GM19463 (cell line): Measurements from ENCODE around the gene RAB30.
"Not testable (repeated sequence)": the region's sequence is repeated elsewhere in the genome, so short reads cannot be mapped to it uniquely, and the experiment has no call there.

Source experiments
- ATAC-seq: cut with Tn5 transposase; IDR thresholded peaks from one replicate; pipeline ENCODE4 v1.9.1; 2021; ENCODE audit warnings: mild to moderate bottlenecking, moderate library complexity; ENCODE audit not compliant: unreplicated experiment

RAB30 gene

GRCh38 chr11:82988936-82989627 lies 82.6 kb downstream of the RAB30 start:
- no peak for ATAC-seq

- no peak for ATAC-seq
Measured at GRCh38 chr11:82987997-82988396, 83.7 kb downstream of the RAB30 start.

GRCh38 chr11:82986446-82986845 lies 85.3 kb downstream of the RAB30 start:
- no peak for ATAC-seq

GRCh38 chr11:82981852-82982251 lies 89.8 kb downstream of the RAB30 start:
- no peak for ATAC-seq

GRCh38 chr11:82980947-82981346 lies 90.8 kb downstream of the RAB30 start:
- ATAC-seq, result no peak

- ATAC-seq, result no peak
Measured at GRCh38 chr11:82980292-82980691, 91.4 kb downstream of the RAB30 start.

- no peak for ATAC-seq
Measured at GRCh38 chr11:82979824-82980223, 91.9 kb downstream of the RAB30 start.

- ATAC-seq, result peak; percentile 61
Measured at GRCh38 chr11:82978422-82979099, 93.1 kb downstream of the RAB30 start.

- ATAC-seq, result no peak
Measured at GRCh38 chr11:82976786-82977185, 94.9 kb downstream of the RAB30 start.

- no peak for ATAC-seq
Measured at GRCh38 chr11:82975882-82976281, 95.8 kb downstream of the RAB30 start.

- ATAC-seq, result no peak
Measured at GRCh38 chr11:82974851-82975250, 96.8 kb downstream of the RAB30 start.

GRCh38 chr11:82974135-82974534 lies 97.6 kb downstream of the RAB30 start:
- ATAC-seq, result no peak

GRCh38 chr11:82972103-82972502 lies 99.6 kb downstream of the RAB30 start:
- no peak for ATAC-seq

GRCh38 chr11:82971519-82971946 lies 100.2 kb downstream of the RAB30 start:
- ATAC-seq, result not testable (repeated sequence)

- not testable (repeated sequence) for ATAC-seq
Measured at GRCh38 chr11:82970507-82971083, 101.1 kb downstream of the RAB30 start.

GRCh38 chr11:82969811-82970210 lies 101.9 kb downstream of the RAB30 start:
- ATAC-seq, result peak; percentile 94

- no peak for ATAC-seq
Measured at GRCh38 chr11:82967381-82967780, 104.3 kb downstream of the RAB30 start.

GRCh38 chr11:82962021-82962420 lies 109.7 kb downstream of the RAB30 start:
- ATAC-seq, result not testable (repeated sequence)

- peak; percentile 10 for ATAC-seq
Measured at GRCh38 chr11:82960779-82961143, 110.9 kb downstream of the RAB30 start.

- ATAC-seq, result peak; percentile 86
Measured at GRCh38 chr11:82959987-82960778, 111.5 kb downstream of the RAB30 start.

- ATAC-seq, result not testable (repeated sequence)
Measured at GRCh38 chr11:82955736-82956453, 115.8 kb downstream of the RAB30 start.
